Activated CD4-positive, alpha-beta T cell treated with anti-CD3 and anti-CD28 coated beads, Interleukin-2, amount 50 U/mL, for 16 hours (primary cell): ENCODE results near the gene TBC1D1.
A peak's percentile ranks its signal among the peaks of the same experiment; 100 is the strongest.

Source experiments
- DNase-seq: peaks from one replicate; pipeline ENCODE4 v3.0.0-alpha.2; 2020

Gene TBC1D1

GRCh38 chr4:38132843-38133662, 242.2 kb downstream of the TBC1D1 start:
- DNase-seq = no peak

- DNase-seq = no peak
These were observed 243.0 kb downstream of the TBC1D1 start for GRCh38 chr4:38133711-38134480.

- no peak for DNase-seq
These were observed 244.3 kb downstream of the TBC1D1 start for GRCh38 chr4:38135201-38135600.

- no peak for DNase-seq
These were observed 245.7 kb downstream of the TBC1D1 start for GRCh38 chr4:38136604-38137003.

- DNase-seq = no peak
These were observed 246.2 kb downstream of the TBC1D1 start for GRCh38 chr4:38137080-38137479.

- peak; percentile 17 for DNase-seq
These were observed 247.5 kb downstream of the TBC1D1 start for GRCh38 chr4:38138363-38138762.

GRCh38 chr4:38139187-38139586, 248.3 kb downstream of the TBC1D1 start:
- DNase-seq = no peak

GRCh38 chr4:38140643-38141203, 249.8 kb downstream of the TBC1D1 start:
- DNase-seq = no peak

GRCh38 chr4:38141808-38142500, 251.1 kb downstream of the TBC1D1 start:
- DNase-seq = no peak

GRCh38 chr4:38144031-38144430, 253.1 kb downstream of the TBC1D1 start:
- DNase-seq = no peak

GRCh38 chr4:38145033-38145678, 254.3 kb downstream of the TBC1D1 start:
- DNase-seq = no peak

- DNase-seq = no peak
These were observed 254.9 kb downstream of the TBC1D1 start for GRCh38 chr4:38145741-38146140.

GRCh38 chr4:38146383-38146782, 255.5 kb downstream of the TBC1D1 start:
- DNase-seq = no peak

- no peak for DNase-seq
These were observed 258.6 kb downstream of the TBC1D1 start for GRCh38 chr4:38149472-38149996.

- no peak for DNase-seq
These were observed 259.2 kb downstream of the TBC1D1 start for GRCh38 chr4:38149997-38150671.

GRCh38 chr4:38150766-38151165, 259.9 kb downstream of the TBC1D1 start:
- DNase-seq = no peak

- no peak for DNase-seq
These were observed 261.0 kb downstream of the TBC1D1 start for GRCh38 chr4:38151873-38152272.

GRCh38 chr4:38152305-38152704, 261.4 kb downstream of the TBC1D1 start:
- no peak for DNase-seq

- DNase-seq = no peak
These were observed 262.0 kb downstream of the TBC1D1 start for GRCh38 chr4:38152721-38153386.

GRCh38 chr4:38153387-38153760, 262.5 kb downstream of the TBC1D1 start:
- DNase-seq = no peak

- DNase-seq = no peak
These were observed 263.4 kb downstream of the TBC1D1 start for GRCh38 chr4:38154252-38154651.
